ENCODE data around the gene PRIM1. TPM values are rescaled to one million over a fixed set of nuclear protein-coding genes. Genes with fewer than 3 reads are reported as not detected.
"Not testable (repeated sequence)": the region's sequence is repeated elsewhere in the genome, so short reads cannot be mapped to it uniquely, and the experiment has no call there.

PRIM1 gene
- total RNA-seq, 2 donors from 2014 or later, result 9.0 to 14.5 TPM

DNA sequence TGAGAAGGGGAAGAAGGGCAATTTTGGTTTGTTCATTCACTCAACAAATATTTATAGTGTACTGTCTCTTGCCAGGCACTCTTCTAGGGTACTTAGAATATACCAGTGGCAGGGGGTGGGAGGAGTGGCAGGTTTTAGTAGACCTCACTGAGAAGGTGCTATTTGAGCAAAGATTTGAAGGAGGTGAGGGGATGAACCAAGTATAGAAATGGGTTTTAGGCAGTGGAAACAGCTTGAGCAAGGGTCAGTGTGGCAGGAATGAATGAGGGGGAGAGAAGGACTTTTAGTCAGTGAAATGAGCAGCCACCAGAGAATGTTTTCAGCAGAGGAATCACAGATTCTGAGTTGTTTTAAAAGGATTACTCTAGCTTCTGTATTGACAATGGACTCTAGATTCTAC lies 2.3 kb downstream of the PRIM1 start:
- Histone ChIP-seq H3K9me3 (no peaks in the 10 kb centered on the region), H3K27me3 (replicated peaks; ENCODE audit: insufficient read depth) (no peaks in the 10 kb centered on the region), H3K36me3 (no peaks in the 10 kb centered on the region), H3K27ac (peak overlapping the region in 1 of 2 donors; percentile 38), H3K4me1 (replicated peaks) (peaks cover 5% of the 10 kb centered on the region), H3K4me3 (no peak overlapping the region)
- intact Hi-C loops (cut with DNase I), result loop anchor here (10.0 kb wide), 1 partner anchor 315 kb away; no protein-coding TSS in a partner anchor
- DNase-seq (ENCODE audit: low spot score), result no peak
- no peak for TF ChIP-seq POLR2AphosphoS5 (IDR thresholded peaks at IDR 0.05)
- TF ChIP-seq CTCF (IDR thresholded peaks at IDR 0.05), result no peak
- no peak for TF ChIP-seq POLR2A (IDR thresholded peaks at IDR 0.05)

- Histone ChIP-seq H3K4me3 (no peak overlapping the region), H3K27ac (peak overlapping the region in 1 of 2 donors; percentile 35), H3K4me1 (replicated peaks) (peaks cover 5% of the 10 kb centered on the region), H3K36me3 (no peaks in the 10 kb centered on the region), H3K27me3 (replicated peaks; ENCODE audit: insufficient read depth) (no peaks in the 10 kb centered on the region), H3K9me3 (no peaks in the 10 kb centered on the region)
- TF ChIP-seq POLR2AphosphoS5 (IDR thresholded peaks at IDR 0.05) (no peak), CTCF (IDR thresholded peaks at IDR 0.05) (no peak), POLR2A (IDR thresholded peaks at IDR 0.05) (no peak)
- 57% methylated on average over 2 of the region's 2 CpGs for WGBS
- no peak for DNase-seq (ENCODE audit: low spot score)
- intact Hi-C loops (cut with DNase I), result no loop called here
Measured at GRCh38 chr12:56749359-56749758, 2.8 kb downstream of the PRIM1 start.

DNA sequence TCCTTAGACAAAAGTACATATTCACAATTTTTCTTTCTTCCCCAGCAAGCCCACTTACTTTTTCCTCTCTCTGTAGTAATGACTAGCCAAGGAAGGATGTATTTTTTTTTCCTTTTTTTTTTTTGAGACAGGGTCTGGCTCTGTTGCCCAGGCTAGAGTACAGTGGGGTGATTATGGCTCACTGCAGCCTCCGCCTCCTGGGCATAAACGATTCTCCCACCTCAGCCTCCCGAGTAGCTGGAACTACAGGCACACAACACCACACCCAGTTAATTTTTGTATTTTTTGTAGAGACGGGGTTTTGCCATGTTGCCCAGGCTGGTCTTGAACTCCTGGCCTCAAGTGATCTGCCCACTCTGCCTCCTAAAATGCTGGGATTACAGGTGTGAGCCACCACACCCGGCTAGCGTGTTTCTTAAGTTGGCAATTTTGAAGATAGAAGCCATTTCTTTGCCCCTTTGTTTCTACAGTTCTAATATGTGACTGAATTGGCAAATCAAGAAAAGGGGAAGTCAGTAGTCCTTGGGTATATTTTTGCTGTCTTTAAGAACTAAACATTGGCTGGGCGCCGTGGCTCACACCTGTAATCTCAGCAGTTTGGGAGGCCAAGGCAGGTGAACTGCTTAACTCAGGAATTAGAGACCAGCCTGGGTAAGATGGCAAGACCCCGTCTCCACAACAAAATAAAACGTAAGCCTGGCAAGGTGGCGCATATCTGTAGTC lies 23.8 kb downstream of the PRIM1 start:
- intact Hi-C loops (cut with DNase I), result loop anchor here (10.0 kb wide), 1 partner anchor 93 kb away; the partner anchor contains the start of gene BAZ2A
- H3K27ac ChIP-seq, result no peak overlapping the region
- H3K36me3 ChIP-seq, result no peaks in the 10 kb centered on the region
- no peaks in the 10 kb centered on the region for H3K27me3 ChIP-seq (replicated peaks; ENCODE audit: insufficient read depth)
- H3K9me3 ChIP-seq, result no peaks in the 10 kb centered on the region
- WGBS, result 97% methylated on average over 11 of the region's 11 CpGs
- no peak overlapping the region for H3K4me3 ChIP-seq
- TF ChIP-seq POLR2AphosphoS5 (IDR thresholded peaks at IDR 0.05), result no peak
- TF ChIP-seq POLR2A (IDR thresholded peaks at IDR 0.05), result no peak
- TF ChIP-seq CTCF (IDR thresholded peaks at IDR 0.05), result no peak
- peaks cover 3% of the 10 kb centered on the region for H3K4me1 ChIP-seq (replicated peaks)
- DNase-seq (ENCODE audit: low spot score), result no peak

- intact Hi-C loops (cut with DNase I), result loop anchor here (10.0 kb wide), 1 partner anchor 91 kb away; the partner anchor contains the start of gene BAZ2A
- H3K9me3 ChIP-seq; H3K4me3 ChIP-seq; DNase-seq (ENCODE audit: low spot score); H3K36me3 ChIP-seq; H3K27me3 ChIP-seq (replicated peaks; ENCODE audit: insufficient read depth): not testable (repeated sequence)
- WGBS, result 92% methylated on average over 15 of the region's 15 CpGs
- Histone ChIP-seq H3K4me1 (replicated peaks) (peaks cover 11% of the 10 kb centered on the region), H3K27ac (peak overlapping the region; percentile 94 to 96)
Measured at GRCh38 chr12:56726196-56726675, 25.9 kb downstream of the PRIM1 start.

DNA sequence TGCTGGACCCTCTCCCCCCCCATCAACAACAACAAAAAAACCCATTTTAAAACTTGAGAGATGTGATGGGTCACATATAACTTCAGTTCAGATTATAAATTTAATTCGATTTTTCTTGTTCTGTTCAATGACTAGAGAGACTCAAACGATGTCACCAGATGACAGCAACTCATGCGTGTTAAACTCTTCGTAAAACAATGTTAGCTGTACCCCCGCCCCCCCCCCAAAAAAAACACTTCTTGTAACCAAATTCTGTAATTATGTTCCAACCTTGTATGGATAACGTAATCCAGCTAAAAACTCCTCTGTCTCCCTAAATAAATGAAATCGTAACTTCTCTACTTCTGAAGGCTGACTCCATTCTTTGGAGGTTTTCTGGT lies 26.4 kb downstream of the PRIM1 start:
- intact Hi-C loops (cut with DNase I), result loop anchor here (10.0 kb wide), 1 partner anchor 91 kb away; the partner anchor contains the start of gene BAZ2A
- TF ChIP-seq CTCF (IDR thresholded peaks at IDR 0.05) (no peak), POLR2A (IDR thresholded peaks at IDR 0.05) (no peak), POLR2AphosphoS5 (IDR thresholded peaks at IDR 0.05) (no peak)
- 27% methylated on average over 7 of the region's 7 CpGs for WGBS
- H3K36me3 ChIP-seq, result no peaks in the 10 kb centered on the region
- peaks cover 16% of the 10 kb centered on the region for H3K4me1 ChIP-seq (replicated peaks)
- H3K27ac ChIP-seq, result peak overlapping the region; percentile 94 to 96
- DNase-seq (ENCODE audit: low spot score), result no peak
- no peaks in the 10 kb centered on the region for H3K27me3 ChIP-seq (replicated peaks; ENCODE audit: insufficient read depth)
- no peaks in the 10 kb centered on the region for H3K9me3 ChIP-seq
- H3K4me3 ChIP-seq, result peak overlapping the region; percentile 69 to 75

Data from prostate gland (tissue), 2 donors.